Loucy (cell line): Measurements from ENCODE around the gene CAMSAP3.

Experiments used
- CTCF ChIP-seq: fragments of 200-600 bp; sonication (generic); conservative IDR thresholded peaks from 2 replicates; pipeline ENCODE4 v1.5.1; 2014; ENCODE audit warnings: mild to moderate bottlenecking, antibody characterized with exemption, low read length
- EZH2phosphoT487 ChIP-seq: fragments of 200-600 bp; IDR thresholded peaks from 2 replicates; pipeline ENCODE4 v1.6.1; 2018; ENCODE audit warnings: antibody characterized with exemption, mild to moderate bottlenecking, moderate library complexity, borderline replicate concordance

GRCh38 chr19:7636317-7636690 lies 40.6 kb downstream of the CAMSAP3 start:
- no peak for TF ChIP-seq CTCF
- TF ChIP-seq EZH2phosphoT487, result no peak
